GM21528 (cell line): Measurements from ENCODE around the gene IRAK1.
"Not testable (repeated sequence)": the region's sequence is repeated elsewhere in the genome, so short reads cannot be mapped to it uniquely, and the experiment has no call there.

Source experiments
- ATAC-seq: cut with Tn5 transposase; IDR thresholded peaks from one replicate; pipeline ENCODE4 v1.9.1; 2021; ENCODE audit warnings: mild to moderate bottlenecking, moderate library complexity; ENCODE audit not compliant: unreplicated experiment, low FRiP score

Gene IRAK1

DNA sequence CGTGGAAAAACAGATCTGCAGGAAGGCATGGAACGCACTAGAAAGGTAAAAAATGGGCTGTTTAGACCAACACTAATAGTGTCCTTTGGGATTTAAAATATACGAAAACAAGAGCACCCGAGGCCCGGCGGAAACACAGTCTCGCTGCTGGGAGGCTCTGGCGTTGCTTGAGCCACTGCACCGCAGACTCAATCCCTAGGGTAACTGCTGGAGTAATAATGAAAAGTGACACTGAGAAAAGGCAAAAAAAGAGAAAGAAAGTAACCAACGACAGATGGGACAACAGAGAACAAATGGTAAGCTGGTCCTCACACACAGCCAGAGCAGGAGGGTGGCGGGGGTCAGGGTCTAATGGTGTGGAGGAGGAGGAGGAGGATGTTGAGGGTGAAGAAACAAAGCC is 15.4 kb downstream of the IRAK1 start:
- ATAC-seq, result no peak

DNA sequence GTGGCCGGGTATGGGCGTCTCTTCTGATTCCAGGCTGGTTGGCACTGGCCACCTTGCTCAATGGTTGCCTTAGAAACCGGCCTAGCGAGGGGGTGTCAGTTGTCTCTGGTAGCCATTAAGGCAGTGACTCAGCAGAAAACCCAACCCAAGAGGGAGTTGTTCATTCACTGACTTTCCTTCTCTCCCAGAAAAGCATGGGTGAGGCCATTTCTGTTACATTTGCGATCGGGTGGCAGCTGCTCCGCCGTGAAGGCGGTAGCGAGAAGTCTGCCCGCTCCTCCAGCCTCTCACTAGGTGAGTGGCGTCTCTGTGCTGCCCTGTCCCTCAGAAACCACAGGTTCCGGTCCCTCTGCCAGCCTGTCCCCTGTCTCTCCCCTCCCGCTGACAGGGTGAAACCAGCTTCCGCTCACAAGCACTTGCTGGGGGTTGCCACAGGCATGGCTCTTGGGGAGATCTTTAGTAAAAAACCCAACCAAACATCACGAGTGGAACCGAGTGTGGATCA is 17.4 kb downstream of the IRAK1 start:
- no peak for ATAC-seq

DNA sequence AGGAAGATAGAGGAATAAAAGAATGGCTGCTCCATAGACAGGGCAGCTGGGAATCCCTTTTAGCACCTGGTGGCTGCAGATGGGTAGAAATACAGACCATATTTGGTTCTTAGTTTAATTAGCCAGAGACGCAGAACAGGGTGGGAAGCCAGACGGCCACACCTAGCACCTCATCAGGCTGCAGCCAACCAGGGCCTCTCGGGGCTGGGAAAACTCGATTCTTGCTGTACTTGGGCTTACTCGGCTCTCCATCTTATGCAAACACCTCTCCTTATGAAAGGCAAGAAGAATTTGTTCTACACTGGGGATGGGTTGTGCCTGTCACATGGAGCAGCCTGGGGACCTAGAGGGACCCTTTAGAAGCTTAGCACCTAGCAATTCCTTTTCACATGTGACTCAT is 19.7 kb downstream of the IRAK1 start:
- no peak for ATAC-seq

DNA sequence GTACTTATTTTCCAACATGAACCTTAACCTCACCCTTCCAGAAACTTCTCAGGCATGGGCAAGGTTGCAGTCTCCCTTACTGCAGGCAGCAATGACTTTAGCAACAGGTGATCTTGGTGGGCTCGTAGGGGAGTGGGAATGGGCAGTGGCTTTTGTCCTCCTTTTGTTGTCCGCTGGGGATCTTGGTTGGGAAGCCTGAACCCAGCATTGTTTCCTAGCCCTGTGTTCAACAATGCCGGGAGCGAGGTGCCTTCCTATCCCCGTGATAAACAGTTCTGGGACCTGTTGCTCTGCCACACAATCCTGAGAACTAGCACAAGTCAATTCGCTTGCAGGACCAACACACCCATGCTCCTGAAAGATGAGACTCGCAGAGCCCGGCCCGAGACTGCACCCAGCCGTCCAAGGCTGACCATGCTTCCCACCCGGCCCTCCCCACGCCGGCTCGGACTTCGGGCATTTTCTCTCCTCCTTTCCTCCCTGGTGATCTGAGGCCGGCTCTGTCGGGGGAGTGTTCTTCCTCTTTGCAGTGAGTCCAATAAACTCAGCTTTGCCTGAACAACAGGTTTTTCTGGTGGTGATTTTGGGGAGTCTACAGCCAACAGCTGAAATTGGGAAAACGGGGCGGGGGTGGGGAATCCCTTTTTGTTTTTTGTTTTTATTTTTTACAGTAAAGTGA is 20.2 kb downstream of the IRAK1 start:
- no peak for ATAC-seq

DNA sequence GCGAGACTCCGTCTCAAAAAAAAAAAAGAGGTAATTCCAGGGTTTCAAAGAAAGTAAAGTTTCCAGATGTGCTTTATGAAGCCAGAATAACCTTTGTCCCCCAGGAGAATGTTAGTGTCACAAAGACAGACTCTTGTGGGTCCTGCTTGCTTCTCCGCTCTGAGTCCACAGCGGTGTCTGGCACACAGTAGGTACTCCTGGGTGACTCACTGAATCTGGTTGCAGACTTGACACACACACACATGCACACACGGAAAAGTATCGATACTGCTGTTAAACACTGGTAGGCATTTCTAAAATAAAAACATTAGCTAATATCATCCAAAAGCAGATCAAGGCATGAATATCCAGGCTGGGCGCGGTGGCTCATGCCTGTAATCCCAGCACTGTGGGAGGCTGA is 24.2 kb downstream of the IRAK1 start:
- no peak for ATAC-seq

DNA sequence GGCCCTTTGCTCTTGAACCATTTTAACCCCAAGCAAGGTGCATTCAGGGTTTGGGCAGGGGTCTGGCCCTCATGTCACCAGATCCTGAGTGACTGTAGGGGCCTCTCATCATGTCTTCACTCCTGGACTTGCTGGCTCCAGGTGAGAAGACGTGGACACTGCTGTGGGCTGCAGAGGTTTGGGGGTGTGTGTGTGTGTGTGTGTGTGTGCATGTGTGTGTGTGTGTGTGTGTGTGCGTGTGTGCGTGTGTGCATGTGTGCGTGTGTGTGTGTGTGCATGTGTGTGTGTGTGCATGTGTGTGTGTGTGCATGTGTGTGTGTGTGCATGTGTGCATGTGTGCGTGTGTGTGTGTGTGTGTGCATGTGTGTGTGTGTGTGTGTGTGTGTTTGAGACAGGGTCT is 25.3 kb downstream of the IRAK1 start:
- ATAC-seq, result not testable (repeated sequence)

DNA sequence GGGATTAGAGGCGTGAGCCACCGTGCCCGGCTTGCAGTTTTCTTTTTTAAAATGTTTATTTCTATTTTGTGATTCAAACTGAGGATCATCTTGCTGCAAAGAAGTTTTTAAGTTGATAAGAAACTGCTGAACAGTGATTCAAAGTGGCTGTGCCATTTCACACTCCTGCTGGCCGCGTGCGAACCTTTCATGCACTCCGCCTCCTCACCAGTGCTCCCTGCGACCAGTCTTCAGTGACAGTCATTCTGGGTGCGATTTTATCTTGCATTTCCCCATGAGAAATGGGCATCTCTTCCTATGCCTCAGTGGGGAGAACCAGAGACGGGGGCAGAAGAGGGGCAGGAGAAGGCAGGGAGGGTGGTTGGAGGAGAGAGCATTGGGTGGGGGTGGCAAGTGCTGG is 25.7 kb downstream of the IRAK1 start:
- ATAC-seq, result no peak

DNA sequence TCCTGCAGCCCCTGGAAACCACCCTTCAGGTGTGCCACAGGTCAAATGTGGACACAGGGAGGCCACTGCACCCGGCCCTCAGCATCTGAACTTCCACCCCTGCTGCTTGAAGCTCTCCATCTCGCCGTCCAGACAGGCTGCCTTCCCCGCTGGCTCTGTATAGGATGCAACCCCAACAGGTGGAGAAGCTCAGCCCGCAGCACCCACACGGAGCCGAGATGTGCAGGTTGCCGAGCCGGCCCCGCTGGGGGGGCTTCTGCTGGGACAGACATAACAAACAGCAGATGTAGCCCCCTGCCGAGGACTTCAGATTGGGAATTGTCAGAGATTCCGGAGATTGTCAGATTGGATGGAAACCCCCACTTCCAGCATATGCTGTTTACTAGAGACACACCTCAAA is 26.6 kb downstream of the IRAK1 start:
- no peak for ATAC-seq

DNA sequence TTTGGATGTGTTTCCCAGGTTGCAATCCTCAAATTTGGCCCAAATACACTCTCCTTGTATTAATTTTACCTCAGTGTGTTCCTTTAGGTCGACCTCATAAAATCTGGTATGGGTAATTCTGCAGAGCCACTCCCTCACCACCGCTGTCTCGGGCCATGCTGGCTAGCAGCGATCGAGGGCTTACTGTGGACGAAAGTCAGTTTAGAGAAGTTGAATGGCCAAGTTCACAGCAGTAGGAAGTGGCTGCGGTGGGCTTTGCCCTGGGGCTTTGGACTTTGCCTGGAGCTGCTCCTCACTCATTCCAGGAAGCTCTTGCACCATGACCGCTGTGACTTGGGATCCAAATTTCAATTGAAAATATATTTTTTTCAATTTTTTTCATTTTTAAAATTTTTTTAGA is 27.5 kb downstream of the IRAK1 start:
- no peak for ATAC-seq

DNA sequence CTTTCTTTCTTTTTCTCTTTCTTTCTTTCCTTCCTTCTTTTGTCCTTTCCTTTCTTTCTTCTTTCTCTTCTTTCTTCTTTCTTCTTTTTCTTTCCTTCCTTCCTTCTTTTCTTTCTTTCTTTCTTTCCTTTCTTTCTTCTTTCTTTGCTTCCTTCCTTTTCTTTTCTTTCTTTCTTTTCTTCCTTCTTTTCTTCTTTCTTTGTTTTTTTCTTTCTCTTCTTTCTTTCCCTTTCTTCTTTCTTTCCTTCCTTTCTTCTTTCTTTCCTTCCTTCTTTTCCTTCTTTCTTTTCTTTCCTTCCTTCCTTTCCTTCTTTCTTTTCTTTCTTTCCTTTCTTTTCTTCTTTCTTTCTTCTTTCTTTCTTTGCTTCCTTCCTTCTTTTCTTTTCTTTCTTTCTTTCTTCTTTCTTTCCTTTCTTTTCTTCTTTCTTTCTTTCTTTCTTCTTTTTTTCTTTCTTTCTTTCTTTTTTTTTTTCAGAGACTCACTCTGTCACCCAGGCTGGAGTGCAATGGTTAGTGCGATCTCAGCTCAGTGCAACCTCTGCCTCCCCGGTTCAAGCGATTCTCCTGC is 28.6 kb downstream of the IRAK1 start:
- ATAC-seq, result no peak

DNA sequence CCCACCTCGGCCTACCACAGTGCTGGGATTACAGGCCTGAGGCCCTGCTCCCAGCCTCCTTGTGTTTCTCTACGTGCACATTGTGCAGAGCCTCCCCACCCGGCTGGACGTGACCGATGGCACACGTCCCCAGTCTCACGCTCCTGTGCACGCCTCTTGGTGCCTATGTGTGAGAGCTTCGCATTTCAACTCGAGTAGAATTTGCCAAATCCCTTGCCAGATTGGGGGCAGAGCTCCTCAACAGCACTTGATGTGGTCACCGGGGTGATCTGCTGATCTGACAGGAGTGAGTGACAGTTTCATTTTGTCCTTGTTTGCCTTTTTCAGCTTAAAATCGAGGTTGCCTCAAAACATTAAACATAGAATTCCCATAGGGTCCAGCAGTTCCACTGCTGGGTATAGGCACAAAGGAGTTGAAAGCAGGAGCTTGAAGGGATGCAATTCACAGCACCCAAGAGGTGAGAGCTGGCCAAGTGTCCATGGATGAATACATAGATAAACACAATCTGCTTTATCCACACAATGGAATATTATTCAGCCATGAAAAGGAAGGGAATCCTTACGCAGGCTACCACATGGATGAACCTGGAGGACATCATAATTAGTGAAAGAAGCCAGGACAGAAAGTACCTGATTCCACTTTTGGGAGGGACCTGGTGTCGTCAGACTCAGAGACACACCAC is 29.6 kb downstream of the IRAK1 start:
- no peak for ATAC-seq

DNA sequence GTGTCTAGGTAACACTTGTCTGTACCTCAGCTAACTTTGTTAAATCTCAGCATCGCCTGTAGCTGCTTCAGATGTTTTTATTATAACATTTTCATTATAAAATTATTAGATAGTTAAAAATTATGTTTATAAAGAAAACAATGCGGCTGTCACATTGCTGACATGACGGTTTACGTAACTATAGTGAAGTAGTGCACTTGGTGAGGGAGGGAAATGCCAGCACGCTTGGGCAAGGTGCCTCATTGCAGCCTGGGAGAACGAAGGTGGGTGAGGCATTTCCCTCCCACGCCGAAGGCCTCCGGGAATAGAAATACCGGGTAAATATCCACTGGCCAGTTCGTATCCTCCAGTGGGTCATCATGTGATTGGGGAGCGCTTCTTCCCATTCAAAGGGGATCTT is 31.2 kb downstream of the IRAK1 start:
- no peak for ATAC-seq

DNA sequence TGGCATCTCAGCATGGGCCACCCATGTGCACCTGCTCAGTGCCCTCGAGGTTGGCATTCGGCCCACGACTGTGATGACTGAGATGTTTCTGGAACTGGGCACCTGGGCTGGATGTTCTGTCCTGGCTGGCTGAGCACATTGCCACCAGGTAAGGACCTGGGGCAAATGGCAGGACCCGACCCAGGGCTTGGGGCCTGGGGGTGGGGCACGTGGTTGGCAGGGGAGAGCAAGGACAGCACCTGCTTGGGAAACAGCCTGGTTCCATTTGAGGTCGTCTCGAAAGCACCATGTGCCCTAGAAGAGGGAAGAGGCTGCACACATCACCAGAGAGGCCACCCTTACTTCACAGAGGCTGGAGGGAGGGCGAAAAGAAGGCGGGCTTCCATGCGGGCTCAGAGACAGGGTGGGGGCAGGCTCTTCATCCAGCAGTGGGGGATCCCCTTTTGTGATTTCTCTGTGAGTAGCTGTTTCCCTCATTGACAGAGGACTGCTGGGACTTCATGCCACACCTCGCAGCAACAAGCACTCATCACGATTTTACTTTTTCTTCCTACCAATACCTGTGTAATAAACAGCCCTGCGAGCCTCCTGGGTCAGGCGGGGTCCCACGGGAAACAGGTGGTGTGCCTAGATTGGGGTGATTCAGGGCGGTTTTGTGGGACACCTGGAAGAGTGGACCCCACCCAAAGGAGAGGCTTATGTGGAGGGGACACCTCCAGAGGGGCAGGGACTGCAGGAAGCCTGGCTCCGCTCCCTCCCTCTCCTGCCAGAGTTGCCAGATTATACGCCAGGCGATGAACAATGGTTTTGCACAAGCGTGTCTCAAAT is 35.1 kb downstream of the IRAK1 start:
- ATAC-seq, result no peak

DNA sequence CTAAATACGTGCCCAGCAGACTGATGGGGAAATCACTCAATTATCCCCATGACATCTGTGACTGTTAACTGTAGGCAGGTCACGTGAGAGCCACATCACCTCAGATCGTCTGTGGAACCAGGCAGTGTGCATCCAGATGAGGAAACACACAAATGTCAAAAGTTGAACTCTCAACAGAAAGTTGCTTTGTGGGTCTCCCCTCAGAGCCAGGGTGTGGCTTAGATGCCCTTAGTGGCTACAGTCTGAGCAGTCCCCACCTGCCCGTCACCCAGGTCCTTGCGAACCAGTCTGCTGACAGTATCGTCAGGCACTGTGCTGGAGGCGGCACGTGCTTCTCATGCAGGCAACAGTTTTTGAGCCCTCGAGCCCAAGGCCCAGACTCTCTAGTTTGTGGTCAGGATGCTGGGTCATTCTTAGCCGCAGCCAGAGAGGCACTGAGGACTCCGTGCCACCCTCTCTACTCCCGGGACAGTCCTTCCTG is 36.3 kb downstream of the IRAK1 start:
- no peak for ATAC-seq

DNA sequence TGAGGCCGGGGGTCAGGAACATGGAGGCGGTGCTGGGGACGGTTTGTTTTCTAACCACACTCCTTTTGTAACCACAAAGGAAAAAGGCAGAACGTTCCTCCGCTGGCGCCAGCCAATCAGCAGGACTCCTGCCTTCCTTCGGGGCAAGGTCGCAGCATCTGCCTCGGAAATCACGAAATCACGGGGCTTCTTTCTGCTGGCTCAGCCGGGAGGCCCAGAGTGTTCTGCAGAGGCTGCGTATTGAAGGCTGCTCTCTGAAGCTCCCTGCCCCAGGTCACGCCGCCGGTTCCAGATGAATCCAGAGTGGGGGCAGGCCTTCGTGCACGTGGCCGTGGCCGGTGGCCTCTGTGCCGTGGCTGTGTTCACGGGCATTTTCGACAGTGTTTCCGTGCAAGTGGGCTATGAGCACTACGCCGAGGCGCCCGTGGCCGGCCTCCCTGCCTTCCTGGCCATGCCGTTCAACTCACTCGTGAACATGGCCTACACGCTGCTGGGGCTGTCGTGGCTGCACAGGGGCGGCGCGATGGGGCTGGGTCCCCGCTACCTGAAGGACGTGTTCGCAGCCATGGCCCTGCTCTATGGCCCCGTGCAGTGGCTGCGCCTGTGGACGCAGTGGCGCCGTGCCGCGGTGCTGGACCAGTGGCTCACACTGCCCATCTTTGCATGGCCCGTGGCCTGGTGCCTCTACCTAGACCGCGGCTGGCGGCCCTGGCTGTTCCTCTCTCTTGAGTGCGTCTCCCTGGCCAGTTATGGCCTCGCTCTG is 37.8 kb downstream of the IRAK1 start:
- ATAC-seq, result no peak

DNA sequence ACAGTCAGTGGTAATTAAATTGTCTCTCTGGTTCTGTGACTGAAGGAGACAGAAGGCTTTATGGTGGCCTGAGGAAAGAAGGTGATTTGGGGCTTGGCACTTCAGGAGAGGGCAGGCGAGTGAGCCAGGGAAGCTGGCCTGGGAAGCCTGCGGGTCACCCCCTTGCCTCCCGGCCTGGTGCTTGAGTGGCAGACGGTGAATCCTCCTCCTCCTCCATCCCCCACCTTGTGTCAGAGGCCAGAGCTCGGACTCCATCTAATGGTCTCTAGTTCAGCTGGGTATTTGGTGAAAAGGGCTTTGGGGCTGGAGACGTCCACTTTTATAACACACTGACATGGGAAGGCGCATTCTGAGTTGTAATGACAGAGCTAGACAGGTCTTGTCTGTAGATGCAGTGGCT is 38.5 kb downstream of the IRAK1 start:
- ATAC-seq, result no peak

DNA sequence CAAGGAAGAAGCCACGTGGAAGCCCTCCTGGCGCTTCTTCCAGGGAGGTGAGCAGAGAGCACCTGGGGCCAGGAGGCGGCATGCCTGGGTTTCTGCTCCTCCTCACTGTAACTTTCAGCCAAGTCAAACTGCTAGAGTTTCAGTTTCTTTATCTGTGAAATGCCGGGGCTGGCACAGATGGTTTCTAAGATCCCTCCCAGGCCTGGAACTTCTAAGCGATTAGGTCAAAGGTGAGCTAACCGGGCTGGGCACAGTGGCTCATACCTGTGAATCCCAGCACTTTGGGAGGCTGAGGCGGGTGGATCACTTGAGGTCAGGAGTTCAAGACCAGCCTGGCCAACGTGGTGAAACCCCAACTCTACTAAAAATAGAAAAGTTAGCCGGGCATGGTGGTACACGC is 39.3 kb downstream of the IRAK1 start:
- not testable (repeated sequence) for ATAC-seq

DNA sequence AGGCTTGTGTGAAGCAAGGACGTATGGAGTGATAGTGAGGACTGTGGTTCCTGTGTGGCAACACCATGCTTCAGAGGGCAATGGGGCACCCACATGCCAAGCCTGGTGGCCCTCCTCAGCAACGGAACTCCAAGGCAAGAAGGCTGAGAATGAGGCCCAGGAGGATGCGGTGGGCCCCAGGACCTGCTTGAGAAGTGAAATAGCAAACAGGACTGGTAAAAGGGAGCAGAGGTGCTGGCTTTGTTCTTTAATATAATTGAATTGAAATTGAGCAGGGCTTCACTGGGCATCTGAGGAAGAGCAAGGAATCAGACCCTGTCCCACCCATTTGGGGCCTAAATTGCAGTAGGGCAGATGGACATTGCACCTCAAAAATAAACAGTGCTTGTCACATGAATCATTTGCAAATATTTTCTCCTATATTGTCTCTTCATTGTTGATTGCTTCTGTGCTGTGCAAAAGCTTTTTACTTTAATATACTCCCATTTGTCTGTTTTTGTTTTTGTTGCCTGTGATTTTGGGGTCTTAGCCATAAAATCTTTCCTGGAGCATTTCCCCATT is 44.9 kb downstream of the IRAK1 start:
- ATAC-seq, result no peak

DNA sequence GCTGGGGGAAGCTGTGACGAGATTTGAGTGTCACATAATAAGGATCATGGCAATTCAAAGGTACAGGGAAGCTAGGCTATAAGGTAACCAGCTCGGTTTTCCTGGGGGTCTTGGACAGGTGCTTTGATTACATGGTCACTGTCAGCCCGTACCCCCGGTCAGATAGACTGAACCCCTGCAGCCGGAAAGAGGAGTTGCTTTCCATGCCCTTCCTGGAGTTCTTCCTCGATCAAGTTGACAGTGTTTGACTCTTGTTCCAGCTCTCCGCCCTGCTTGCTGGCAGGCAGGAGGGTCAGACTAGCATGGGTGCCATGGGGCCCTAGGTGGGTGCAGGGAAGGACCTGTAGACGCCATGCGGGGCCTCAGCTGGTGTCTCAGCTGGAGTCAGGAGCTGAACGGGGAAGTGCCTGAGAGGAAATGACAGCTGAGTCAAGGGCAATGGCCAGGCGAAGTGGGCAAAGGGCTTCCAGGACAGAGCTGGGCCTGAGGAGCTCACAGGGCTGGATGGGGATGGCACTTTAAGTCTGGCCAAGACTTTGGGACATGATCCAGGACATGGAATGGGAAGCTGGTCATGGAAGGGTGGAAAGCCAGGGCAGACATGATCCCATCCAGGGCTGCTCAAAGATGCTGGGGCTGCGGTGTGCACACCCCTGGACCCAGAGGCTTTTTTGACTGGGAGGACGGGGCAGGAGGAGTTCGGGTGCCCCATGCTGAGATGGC is 45.5 kb downstream of the IRAK1 start:
- ATAC-seq, result no peak
